HCT116 (cell line): ENCODE data around the gene ZNF800.
"Not testable (repeated sequence)": the region's sequence is repeated elsewhere in the genome, so short reads cannot be mapped to it uniquely, and the experiment has no call there.

ENCODE experiments used
- CEBPB ChIP-seq: IDR thresholded peaks from 2 replicates; pipeline ENCODE4 v1.6.1; 2012; ENCODE audit warnings: low read depth
- EZH2 ChIP-seq: fragments of 200-600 bp; sonication (generic); IDR thresholded peaks from 2 replicates; pipeline ENCODE4 v1.6.1; 2017; ENCODE audit warnings: antibody characterized with exemption, mixed run types
- POLR2A ChIP-seq: IDR thresholded peaks from 2 replicates; pipeline ENCODE4 v1.7.0; 2011; ENCODE audit warnings: borderline replicate concordance; ENCODE audit not compliant: insufficient read depth, insufficient read length; ENCODE audit errors: extremely low read depth
- POLR2AphosphoS5 ChIP-seq: IDR thresholded peaks from 2 replicates; pipeline ENCODE4 v1.6.1; 2011; ENCODE audit warnings: mild to moderate bottlenecking, low read depth, low read length, moderate library complexity
- SP1 ChIP-seq: IDR thresholded peaks from 2 replicates; pipeline ENCODE4 v1.6.1; 2012; ENCODE audit warnings: low read depth
- SRF ChIP-seq: IDR thresholded peaks from 2 replicates; pipeline ENCODE4 v1.6.1; 2012; ENCODE audit warnings: low read depth
- YY1 ChIP-seq: IDR thresholded peaks from 2 replicates; pipeline ENCODE4 v1.6.1; 2011; ENCODE audit warnings: low read length, low read depth, moderate library complexity, mild to moderate bottlenecking; ENCODE audit not compliant: insufficient replicate concordance; ENCODE audit errors: extremely low read depth
- TF ChIP-seq, protein P1 (sequence below), 3 experiments: fragments of 200-600 bp in 1 of 3; sonication (generic) in 1 of 3; IDR thresholded peaks in 2 of 3; conservative IDR thresholded peaks in 1 of 3; 2 replicates each; pipeline ENCODE4 v1.5.1; 2012 to 2017; ENCODE audit warnings: low read depth in 2 of 3, low read length in 2 of 3, antibody characterized with exemption in 1 of 3, borderline replicate concordance in 1 of 3, control low read depth in 1 of 3, mild to moderate bottlenecking in 1 of 3, mixed read lengths in 1 of 3, mixed run types in 1 of 3, moderate library complexity in 1 of 3; ENCODE audit not compliant: insufficient read depth in 1 of 3
- TF ChIP-seq, protein P2 (sequence below): IDR thresholded peaks from 2 replicates; pipeline ENCODE4 v1.6.1; 2012; ENCODE audit warnings: low read depth
- TF ChIP-seq, protein P3 (sequence below): IDR thresholded peaks from 2 replicates; pipeline ENCODE4 v1.6.1; 2012
- TF ChIP-seq, protein P4 (sequence below): IDR thresholded peaks from 2 replicates; pipeline ENCODE4 v1.6.1; 2012

DNA sequence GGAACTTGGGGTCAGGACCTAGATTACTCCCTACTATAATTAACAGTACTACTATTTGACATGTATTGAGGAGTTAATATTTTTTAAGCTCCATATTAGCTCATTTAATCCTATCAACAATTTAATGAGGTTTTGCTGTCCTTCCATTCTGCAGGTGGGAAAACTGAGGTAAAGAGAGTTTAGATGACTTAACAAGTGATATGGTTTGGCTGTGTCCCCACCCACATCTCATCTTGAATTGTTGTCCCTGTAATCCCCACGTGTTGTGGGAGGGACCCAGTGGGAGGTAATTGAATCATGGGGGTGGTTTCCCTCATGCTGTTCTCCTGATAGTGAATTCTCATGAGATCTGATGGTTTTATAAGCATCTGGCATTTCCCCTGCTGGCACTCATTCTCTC lies 2.6 kb upstream of the ZNF800 start:
- TF ChIP-seq, protein P1, sequence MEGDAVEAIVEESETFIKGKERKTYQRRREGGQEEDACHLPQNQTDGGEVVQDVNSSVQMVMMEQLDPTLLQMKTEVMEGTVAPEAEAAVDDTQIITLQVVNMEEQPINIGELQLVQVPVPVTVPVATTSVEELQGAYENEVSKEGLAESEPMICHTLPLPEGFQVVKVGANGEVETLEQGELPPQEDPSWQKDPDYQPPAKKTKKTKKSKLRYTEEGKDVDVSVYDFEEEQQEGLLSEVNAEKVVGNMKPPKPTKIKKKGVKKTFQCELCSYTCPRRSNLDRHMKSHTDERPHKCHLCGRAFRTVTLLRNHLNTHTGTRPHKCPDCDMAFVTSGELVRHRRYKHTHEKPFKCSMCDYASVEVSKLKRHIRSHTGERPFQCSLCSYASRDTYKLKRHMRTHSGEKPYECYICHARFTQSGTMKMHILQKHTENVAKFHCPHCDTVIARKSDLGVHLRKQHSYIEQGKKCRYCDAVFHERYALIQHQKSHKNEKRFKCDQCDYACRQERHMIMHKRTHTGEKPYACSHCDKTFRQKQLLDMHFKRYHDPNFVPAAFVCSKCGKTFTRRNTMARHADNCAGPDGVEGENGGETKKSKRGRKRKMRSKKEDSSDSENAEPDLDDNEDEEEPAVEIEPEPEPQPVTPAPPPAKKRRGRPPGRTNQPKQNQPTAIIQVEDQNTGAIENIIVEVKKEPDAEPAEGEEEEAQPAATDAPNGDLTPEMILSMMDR (IDR thresholded peaks at IDR 0.05 in 2 of 3, conservative IDR thresholded peaks at IDR 0.05 in 1 of 3; ENCODE audit: borderline replicate concordance in 1 of 3, insufficient read depth in 1 of 3, low read depth in 2 of 3, low read length in 2 of 3), result not testable (repeated sequence)
- TF ChIP-seq, protein P2, sequence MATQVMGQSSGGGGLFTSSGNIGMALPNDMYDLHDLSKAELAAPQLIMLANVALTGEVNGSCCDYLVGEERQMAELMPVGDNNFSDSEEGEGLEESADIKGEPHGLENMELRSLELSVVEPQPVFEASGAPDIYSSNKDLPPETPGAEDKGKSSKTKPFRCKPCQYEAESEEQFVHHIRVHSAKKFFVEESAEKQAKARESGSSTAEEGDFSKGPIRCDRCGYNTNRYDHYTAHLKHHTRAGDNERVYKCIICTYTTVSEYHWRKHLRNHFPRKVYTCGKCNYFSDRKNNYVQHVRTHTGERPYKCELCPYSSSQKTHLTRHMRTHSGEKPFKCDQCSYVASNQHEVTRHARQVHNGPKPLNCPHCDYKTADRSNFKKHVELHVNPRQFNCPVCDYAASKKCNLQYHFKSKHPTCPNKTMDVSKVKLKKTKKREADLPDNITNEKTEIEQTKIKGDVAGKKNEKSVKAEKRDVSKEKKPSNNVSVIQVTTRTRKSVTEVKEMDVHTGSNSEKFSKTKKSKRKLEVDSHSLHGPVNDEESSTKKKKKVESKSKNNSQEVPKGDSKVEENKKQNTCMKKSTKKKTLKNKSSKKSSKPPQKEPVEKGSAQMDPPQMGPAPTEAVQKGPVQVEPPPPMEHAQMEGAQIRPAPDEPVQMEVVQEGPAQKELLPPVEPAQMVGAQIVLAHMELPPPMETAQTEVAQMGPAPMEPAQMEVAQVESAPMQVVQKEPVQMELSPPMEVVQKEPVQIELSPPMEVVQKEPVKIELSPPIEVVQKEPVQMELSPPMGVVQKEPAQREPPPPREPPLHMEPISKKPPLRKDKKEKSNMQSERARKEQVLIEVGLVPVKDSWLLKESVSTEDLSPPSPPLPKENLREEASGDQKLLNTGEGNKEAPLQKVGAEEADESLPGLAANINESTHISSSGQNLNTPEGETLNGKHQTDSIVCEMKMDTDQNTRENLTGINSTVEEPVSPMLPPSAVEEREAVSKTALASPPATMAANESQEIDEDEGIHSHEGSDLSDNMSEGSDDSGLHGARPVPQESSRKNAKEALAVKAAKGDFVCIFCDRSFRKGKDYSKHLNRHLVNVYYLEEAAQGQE, result not testable (repeated sequence)
- not testable (repeated sequence) for TF ChIP-seq POLR2AphosphoS5, POLR2A, EZH2, YY1, CEBPB, SP1, SRF
- TF ChIP-seq, protein P3, sequence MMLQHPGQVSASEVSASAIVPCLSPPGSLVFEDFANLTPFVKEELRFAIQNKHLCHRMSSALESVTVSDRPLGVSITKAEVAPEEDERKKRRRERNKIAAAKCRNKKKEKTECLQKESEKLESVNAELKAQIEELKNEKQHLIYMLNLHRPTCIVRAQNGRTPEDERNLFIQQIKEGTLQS, result not testable (repeated sequence)
- TF ChIP-seq, protein P4, sequence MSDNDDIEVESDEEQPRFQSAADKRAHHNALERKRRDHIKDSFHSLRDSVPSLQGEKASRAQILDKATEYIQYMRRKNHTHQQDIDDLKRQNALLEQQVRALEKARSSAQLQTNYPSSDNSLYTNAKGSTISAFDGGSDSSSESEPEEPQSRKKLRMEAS, result not testable (repeated sequence)
